ENCODE measurements around the gene TIMM23.

- TF ChIP-seq CTCF (conservative IDR thresholded peaks at IDR 0.05) (no peak), ZFX (IDR thresholded peaks at IDR 0.05) (no peak)
Measured at GRCh38 chr10:46025406-46025805, 53.1 kb downstream of the TIMM23 start.

Measured in C4-2B (cell line).